MM.1S (cell line): ENCODE data around the gene MICAL2.

Source experiments
- DNase-seq: peaks from one replicate; pipeline ENCODE4 v3.0.0-alpha.2; 2015
- H2AFZ ChIP-seq: fragments of 300-600 bp; sonication (generic); 2 replicates; pipeline ENCODE4 v1.6.0; 2016; ENCODE audit warnings: antibody characterized with exemption, low read length
- H3F3A ChIP-seq: fragments of 300-600 bp; sonication (generic); 2 replicates; pipeline ENCODE4 v1.6.1; 2016; ENCODE audit warnings: mild to moderate bottlenecking, antibody characterized with exemption, low read length, moderate library complexity, mixed read lengths; ENCODE audit not compliant: insufficient read depth
- H3K27ac ChIP-seq: fragments of 300-600 bp; sonication (generic); 2 replicates; pipeline ENCODE4 v1.5.1; 2016; ENCODE audit warnings: mild to moderate bottlenecking, low read length
- H3K27me3 ChIP-seq: fragments of 300-600 bp; sonication (generic); replicated peaks from 2 replicates; pipeline ENCODE4 v1.6.0; 2016; ENCODE audit warnings: low read length; ENCODE audit not compliant: insufficient read depth
- H3K36me3 ChIP-seq: fragments of 300-600 bp; sonication (generic); replicated peaks from 2 replicates; pipeline ENCODE4 v1.6.1; 2016; ENCODE audit warnings: mild to moderate bottlenecking, low read length, mixed read lengths; ENCODE audit not compliant: insufficient read depth
- H3K4me1 ChIP-seq: fragments of 300-600 bp; sonication (generic); 2 replicates; pipeline ENCODE4 v1.6.1; 2016; ENCODE audit warnings: low read length, mixed read lengths
- H3K4me2 ChIP-seq: fragments of 300-600 bp; sonication (generic); 2 replicates; pipeline ENCODE4 v1.6.0; 2016; ENCODE audit warnings: low read depth, low read length
- H3K4me3 ChIP-seq: fragments of 300-600 bp; sonication (generic); 2 replicates; pipeline ENCODE4 v1.5.1; 2016; ENCODE audit warnings: low read length, mixed read lengths
- H3K79me2 ChIP-seq: fragments of 300-600 bp; sonication (generic); 2 replicates; pipeline ENCODE4 v1.6.1; 2016; ENCODE audit warnings: mixed run types, low read length, mixed read lengths
- H3K9ac ChIP-seq: fragments of 300-600 bp; sonication (generic); 2 replicates; pipeline ENCODE4 v1.6.1; 2016; ENCODE audit warnings: low read length, mixed read lengths
- H3K9me2 ChIP-seq: fragments of 300-600 bp; sonication (generic); replicated peaks from 2 replicates; pipeline ENCODE4 v1.6.1; 2016; ENCODE audit warnings: mild to moderate bottlenecking, low read length, mixed read lengths; ENCODE audit not compliant: insufficient read depth
- H3K9me3 ChIP-seq: fragments of 300-600 bp; sonication (generic); replicated peaks from 2 replicates; pipeline ENCODE4 v1.6.1; 2016; ENCODE audit warnings: mild to moderate bottlenecking, low read length, mixed read lengths; ENCODE audit not compliant: insufficient read depth
- H4K20me1 ChIP-seq: fragments of 300-600 bp; sonication (generic); 2 replicates; pipeline ENCODE4 v1.6.1; 2016; ENCODE audit warnings: mild to moderate bottlenecking, low read length, moderate library complexity, mixed read lengths; ENCODE audit not compliant: insufficient read depth
- CTCF ChIP-seq: fragments of 300-600 bp; sonication (generic); IDR thresholded peaks from 2 replicates; pipeline ENCODE4 v1.5.1; 2016; ENCODE audit warnings: antibody characterized with exemption, low read length, mixed read lengths
- EZH2 ChIP-seq: fragments of 300-600 bp; sonication (generic); optimal IDR thresholded peaks from 2 replicates; pipeline ENCODE3; 2017; ENCODE audit warnings: low read depth, mild to moderate bottlenecking, antibody characterized with exemption, low read length, mixed read lengths
- EZH2phosphoT487 ChIP-seq: fragments of 300-600 bp; sonication (generic); IDR thresholded peaks from 2 replicates; pipeline ENCODE4 v1.6.1; 2018; ENCODE audit warnings: antibody characterized with exemption, low read length

The MICAL2 gene

DNA sequence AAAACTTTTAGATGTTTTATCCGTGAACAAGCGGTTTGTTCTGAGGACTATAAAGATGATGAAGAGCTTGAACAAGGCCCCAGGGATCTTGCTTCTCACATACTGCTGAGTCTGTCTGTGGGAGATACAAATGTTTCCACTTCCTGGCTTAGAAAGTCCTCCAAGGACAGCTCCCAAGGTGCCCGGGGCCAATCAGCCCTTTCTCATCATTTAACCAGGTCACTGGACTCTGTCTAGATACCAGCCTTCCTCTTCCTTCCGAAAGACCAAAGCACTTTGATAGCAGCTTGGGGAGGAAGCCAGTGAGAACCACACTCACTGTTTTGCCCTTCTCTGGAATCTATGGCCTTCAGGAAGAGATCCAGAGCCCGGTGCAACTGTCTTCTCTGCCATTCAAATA, 4.3 kb upstream of the MICAL2 start:
- no peak for TF ChIP-seq EZH2
- no peak for TF ChIP-seq EZH2phosphoT487
- no peak for TF ChIP-seq CTCF
- no peak overlapping the region for H3K27ac ChIP-seq
- DNase-seq = no peak
- no peak overlapping the region for H3K4me3 ChIP-seq
- no peaks in the 10 kb centered on the region for H3K9me2 ChIP-seq
- no peaks in the 10 kb centered on the region; the same call in 1 of the 2 replicates for H3F3A ChIP-seq
- no peak overlapping the region for H2AFZ ChIP-seq
- no peaks in the 10 kb centered on the region for H3K9me3 ChIP-seq
- no peaks in the 10 kb centered on the region for H3K79me2 ChIP-seq
- no peak overlapping the region for H3K9ac ChIP-seq
- no peaks in the 10 kb centered on the region for H3K36me3 ChIP-seq
- H4K20me1 ChIP-seq = no peaks in the 10 kb centered on the region
- no peaks in the 10 kb centered on the region for H3K27me3 ChIP-seq
- no peak overlapping the region for H3K4me2 ChIP-seq
- peaks cover 14% of the 10 kb centered on the region for H3K4me1 ChIP-seq

- H3F3A ChIP-seq = no peaks in the 10 kb centered on the region; the same call in 1 of the 2 replicates
- H3K9me2 ChIP-seq = no peaks in the 10 kb centered on the region
- H3K9me3 ChIP-seq = no peaks in the 10 kb centered on the region
These were observed 3.9 kb upstream of the MICAL2 start for GRCh38 chr11:12106501-12106900.

DNA sequence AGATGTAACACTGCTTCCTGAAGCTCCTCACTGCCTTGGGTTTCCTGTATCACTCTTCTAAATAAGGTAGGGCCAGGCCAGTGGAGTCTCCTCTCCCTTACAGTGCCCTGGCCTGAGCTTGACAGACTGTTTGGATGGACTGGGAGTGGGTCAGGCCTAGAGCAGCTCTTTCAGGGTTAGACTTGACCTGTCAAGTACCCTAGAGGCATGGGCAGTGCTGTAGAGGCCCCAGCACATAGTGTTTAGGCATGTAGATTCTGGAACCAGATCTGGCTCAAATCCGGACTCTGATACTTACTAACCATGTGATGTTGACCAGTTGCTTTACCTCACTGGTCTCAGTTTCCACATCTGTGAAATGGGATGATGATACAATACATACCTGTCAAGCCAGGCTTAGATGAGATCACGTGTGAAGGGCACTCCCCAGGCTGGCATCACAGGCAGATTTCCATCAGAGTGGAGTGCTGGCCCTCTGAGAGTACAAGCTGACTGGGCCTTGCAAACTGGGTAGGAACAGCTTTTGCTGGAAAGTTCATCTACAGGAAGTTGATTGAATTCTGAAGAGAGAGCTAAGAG, 1.4 kb upstream of the MICAL2 start:
- Histone ChIP-seq H3K9me2 (no peaks in the 10 kb centered on the region), H2AFZ (no peak overlapping the region), H3K27me3 (no peaks in the 10 kb centered on the region), H3F3A (no peaks in the 10 kb centered on the region; the same call in 1 of the 2 replicates), H3K27ac (no peak overlapping the region), H3K79me2 (no peaks in the 10 kb centered on the region), H3K4me3 (no peak overlapping the region), H3K9me3 (no peaks in the 10 kb centered on the region), H3K4me1 (peaks cover 9% of the 10 kb centered on the region), H3K9ac (no peak overlapping the region), H3K36me3 (no peaks in the 10 kb centered on the region), H3K4me2 (no peak overlapping the region), H4K20me1 (no peaks in the 10 kb centered on the region)
- no peak for TF ChIP-seq CTCF
- TF ChIP-seq EZH2phosphoT487 = no peak
- TF ChIP-seq EZH2 = no peak
- no peak for DNase-seq

More at GRCh38 chr11:12106501-12106900, 3.9 kb upstream of the MICAL2 start:
- Histone ChIP-seq H3K79me2 (no peaks in the 10 kb centered on the region), H3K4me3 (no peak overlapping the region), H3K27ac (no peak overlapping the region), H3K4me2 (no peak overlapping the region), H3K27me3 (no peaks in the 10 kb centered on the region), H4K20me1 (no peaks in the 10 kb centered on the region), H3K9ac (no peak overlapping the region), H3K4me1 (peaks cover 14% of the 10 kb centered on the region), H3K36me3 (no peaks in the 10 kb centered on the region), H2AFZ (no peak overlapping the region)
- TF ChIP-seq EZH2 (no peak), EZH2phosphoT487 (no peak), CTCF (no peak)
- DNase-seq = no peak
